Skeletal muscle cell (primary cell): ENCODE measurements around the gene TMPRSS3.

Experiments
- DNase-seq: peaks from one replicate; pipeline ENCODE4 v3.0.0-alpha.2; 2010; ENCODE audit warnings: low read depth
- H3K4me3 ChIP-seq: 2 replicates; pipeline ENCODE4 v1.5.1; 2011; ENCODE audit warnings: low read depth, mild to moderate bottlenecking, control low read depth, low read length, moderate library complexity

The TMPRSS3 gene

DNA sequence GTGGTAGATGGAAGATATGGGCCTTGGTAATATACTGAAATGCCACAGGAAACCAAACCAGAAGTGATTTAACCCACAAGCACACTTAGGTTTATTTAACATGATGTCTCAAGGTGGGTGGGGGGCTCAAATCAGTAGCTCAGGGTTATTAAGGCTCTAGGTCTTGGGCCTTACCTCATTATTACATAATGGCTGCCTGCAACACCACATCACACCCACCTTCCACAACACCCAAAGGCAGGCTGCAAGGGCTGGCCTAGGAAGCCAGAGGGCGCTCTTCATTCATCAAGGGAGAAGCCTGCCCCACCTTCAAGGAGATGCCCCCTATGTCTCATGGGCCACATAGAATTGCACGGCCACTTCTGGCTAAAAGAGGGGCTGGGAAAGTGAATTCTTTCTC, 35.5 kb downstream of the TMPRSS3 start:
- no peak overlapping the region for H3K4me3 ChIP-seq
- no peak for DNase-seq

DNA sequence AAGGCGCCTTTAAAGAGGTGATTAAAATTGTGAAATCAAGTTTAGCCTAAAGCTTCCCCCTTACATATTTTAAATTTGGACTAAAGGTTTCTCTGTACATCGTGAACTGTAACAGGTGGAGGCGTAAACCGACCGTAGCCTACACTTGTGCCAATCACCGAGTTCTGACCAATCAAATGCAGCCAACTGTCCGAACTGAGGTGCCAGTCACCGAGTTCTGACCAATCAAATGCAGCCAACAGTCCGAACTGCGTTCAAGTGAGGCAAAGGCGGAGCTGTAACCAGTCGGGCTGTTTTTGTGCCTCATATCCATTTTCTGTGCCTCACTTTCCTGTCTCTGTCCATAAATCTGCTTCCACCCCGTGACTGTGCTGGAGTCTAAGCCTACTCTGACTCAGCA, 36.9 kb downstream of the TMPRSS3 start:
- no peak for DNase-seq

DNA sequence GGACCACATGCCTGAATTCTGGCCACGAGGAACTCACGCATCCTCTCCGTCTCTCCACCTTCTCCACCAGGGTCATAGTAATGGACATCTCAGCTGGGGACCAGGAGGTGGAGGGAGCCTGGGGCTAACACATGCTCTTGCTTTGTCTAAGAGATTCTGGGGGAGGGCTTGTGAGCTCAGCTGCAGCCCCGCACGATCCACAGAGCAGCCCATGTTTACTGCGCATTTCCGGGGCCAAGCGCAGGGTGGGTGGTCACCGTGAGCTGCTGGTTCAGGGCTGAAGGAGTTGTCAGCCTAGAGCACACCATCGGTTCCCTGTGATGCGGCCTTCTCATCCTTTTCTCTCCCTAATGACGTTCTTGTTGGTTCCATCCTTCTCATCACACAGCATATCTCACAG, 37.6 kb downstream of the TMPRSS3 start:
- DNase-seq = no peak
- no peak overlapping the region for H3K4me3 ChIP-seq

More for the DNA sequence above, 36.9 kb downstream of the TMPRSS3 start:
- no peak overlapping the region for H3K4me3 ChIP-seq

DNA sequence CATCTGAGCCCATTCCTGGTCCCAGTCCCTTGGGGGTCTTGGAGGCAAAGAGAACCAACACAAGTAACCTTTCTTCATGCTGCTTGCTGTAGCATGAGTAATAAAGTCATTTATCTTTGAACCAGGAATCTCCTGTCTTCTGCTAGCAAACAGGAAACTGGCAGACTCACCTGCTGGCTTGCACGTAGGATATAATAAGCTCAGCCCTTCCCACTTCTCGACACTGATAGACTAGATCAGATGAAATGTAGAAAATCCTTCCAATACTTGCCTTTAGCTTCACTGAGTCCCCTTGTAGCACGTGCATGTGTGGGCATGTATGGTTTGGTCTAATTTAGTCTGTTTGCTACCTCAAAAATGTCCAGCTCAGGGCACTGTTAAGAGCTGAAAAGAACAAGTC, 38.5 kb downstream of the TMPRSS3 start:
- DNase-seq = no peak
- no peak overlapping the region for H3K4me3 ChIP-seq

DNA sequence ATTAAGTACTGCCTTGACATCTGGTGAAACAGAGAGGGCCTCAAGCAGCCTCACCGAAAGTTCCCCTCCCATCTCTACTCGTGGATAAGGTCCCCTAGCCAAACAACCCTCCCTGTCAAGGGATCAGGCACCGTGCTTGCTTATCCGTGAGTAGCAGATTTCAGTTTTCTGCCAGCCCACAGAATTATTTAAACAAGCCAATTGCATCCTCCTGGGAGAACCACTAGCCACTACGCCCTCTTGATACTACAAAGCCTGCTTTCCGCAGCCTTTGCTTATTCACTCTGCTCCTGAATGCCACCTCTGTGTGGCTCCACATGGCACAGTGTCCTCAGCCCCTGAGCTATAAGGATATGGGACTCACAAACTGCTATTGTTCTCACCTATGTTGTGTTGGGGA, 39.2 kb downstream of the TMPRSS3 start:
- H3K4me3 ChIP-seq = no peak overlapping the region
- no peak for DNase-seq

DNA sequence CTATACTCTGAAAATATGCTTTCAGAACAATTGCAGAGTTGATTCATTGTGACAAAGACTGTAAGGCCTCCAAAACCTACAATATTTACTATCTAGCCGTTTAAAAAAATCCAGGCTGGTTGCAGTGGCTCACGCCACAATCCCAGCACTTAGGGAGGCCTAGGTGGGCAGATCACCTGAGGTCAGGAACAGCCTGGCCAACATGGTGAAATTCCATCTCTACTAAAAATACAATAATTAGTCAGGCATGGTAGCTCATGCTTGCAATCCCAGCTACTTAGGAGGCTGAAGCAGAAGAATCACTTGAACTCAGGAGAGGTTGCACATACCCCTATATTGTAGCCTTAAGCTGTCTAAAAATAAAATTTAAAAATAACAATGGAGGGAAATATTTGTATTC, 39.8 kb downstream of the TMPRSS3 start:
- H3K4me3 ChIP-seq = no peak overlapping the region
- DNase-seq = no peak

DNA sequence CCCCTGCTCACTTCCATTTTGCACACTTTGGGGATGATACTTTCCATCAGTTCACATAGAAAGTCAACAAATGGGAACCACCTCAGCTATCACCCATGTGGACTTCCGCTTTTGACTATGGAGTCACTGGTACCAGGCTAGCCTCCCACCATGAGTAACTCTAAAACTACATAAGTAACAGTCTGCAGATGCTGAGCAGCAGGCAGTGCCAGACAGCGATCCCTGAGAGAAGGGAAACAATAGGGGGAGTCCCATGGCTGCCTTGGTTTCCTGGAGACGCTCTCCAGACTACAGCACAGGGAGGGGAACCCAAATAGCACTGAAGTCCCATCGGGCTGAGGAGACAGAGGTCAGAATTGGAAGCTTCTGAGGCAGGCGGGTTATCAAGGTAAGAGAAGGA, 42.2 kb downstream of the TMPRSS3 start:
- no peak for DNase-seq

DNA sequence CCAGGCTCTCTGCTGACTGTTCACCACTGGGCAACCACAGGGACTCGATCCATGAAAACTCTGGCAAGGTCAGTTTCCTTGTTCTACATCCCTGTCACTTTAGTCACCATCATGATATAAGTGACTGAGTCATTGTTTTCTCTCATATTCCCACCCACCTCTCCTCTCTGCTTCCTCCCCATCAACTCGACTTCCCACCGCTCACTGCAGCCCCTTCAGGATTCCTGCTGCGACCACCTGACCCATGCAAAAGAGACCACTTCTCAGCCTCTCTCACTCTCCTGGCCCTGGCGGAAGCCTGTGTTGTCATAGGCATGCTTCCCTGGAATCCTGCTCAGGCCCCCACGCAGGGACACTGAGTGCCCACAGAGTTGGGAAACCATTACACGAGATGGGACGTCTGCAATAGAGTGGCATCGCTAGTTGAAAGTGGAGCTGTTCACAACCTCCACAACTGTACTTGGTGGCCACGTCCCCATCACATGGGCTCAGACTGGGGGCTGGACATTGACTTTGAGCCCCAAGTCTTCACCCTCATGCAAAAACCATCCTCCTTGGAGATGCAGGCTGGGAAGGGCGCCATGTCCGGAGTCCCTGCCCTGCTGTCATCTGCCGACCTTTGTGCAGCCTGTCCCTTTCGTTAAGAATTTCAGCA, 43.3 kb downstream of the TMPRSS3 start:
- no peak for DNase-seq
- no peak overlapping the region for H3K4me3 ChIP-seq

More for the DNA sequence above, 42.2 kb downstream of the TMPRSS3 start:
- H3K4me3 ChIP-seq = no peak overlapping the region

DNA sequence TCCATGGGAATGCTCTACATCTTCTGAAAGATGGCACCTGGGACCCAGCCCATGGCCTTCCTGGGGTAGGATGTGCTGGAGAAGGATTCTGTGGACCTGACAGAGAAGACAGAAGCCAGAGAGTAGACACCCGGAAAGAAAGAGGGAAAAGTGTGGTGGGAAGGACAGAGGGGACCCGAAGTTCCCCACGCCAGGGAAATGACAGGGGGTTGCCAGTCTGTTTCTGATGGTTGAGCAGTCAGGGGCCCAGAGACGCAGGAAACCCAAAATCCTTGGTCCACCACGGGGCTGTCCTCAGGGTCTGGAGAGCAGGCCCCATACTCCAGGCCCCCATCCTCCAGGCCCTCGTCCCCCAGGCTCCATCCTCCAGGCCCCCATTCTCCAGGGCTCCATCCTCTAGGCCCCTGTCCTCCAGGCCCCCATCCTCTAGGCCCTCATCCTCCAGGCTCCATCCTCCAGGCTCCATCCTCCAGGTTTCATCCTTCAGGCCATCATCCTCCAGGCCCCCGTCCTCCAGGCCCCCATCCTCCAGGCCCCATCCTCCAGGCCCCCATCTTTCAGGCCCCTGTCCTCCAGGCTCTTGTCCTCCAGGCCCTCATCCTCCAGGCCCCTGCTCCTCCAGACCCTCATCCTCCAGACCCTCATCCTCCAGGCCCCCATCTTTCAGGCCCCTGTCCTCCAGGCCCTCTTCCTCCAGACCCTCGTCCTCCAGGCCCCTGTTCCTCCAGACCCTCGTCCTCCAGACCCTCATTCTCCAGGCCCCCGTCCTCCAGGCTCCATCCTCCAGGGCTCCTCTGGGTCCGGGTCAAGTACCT, 44.0 kb downstream of the TMPRSS3 start:
- DNase-seq = no peak
- H3K4me3 ChIP-seq = no peak overlapping the region

DNA sequence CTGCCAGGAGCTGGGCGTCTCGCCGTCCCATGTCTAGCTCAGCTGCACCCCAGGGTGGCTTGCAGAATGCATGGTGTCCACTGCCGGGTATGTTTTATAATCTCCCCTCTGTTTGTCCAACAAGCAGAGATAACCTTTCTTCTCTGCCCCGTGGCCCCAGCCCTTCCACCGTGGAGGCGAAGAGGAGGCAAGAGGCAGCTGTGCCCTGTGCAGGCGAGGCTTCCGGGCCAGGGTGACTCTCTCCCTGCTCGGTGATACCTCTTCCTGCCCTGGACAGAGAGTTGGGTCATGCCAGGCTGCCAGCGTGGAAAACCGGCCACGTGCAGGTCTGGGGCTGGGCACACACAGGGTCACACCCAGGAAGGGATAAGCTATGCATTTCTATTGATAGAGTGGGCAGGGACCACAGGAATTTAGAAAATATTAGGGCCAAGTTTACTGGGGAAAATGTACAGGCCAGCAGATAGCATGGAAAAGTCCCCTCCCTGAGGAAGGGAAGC, 44.9 kb downstream of the TMPRSS3 start, which contains the start of gene TFF2:
TFF2 (minus strand) TSS at position 68 of the 500 bp plus-strand sequence; CDS start at position 31, 37 bp downstream.
- H3K4me3 ChIP-seq = no peak within 1 kb of the TSS
- DNase-seq = no peak

DNA sequence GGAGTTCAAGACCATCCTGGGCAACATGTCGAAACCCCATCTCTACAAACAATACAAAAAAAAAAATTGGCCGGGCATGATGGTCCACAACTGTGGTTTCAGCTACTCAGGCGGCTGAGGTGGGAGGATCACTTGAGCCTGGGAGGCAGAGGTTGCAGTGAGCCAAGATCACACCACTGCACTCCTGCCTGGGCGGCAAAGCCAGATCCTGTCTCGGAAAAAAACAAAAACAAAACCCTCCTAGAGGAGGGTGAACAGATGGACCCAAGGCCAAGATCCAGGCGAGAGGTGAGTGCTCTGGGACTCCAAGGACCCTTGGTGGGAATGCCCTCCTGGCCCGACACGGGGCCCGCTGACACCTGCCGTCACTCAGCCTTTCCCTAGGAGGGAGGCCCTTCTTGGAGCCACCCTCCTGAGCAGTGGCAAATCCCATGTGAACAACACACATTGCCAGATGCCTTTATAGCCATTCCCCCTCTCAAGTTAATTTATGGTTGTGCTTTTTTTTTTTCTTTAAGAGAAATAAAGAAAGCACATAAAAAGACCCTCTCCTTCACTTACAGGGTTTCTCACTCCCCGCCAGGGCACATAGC, 45.4 kb downstream of the TMPRSS3 start:
- H3K4me3 ChIP-seq = no peak overlapping the region
- no peak for DNase-seq

DNA sequence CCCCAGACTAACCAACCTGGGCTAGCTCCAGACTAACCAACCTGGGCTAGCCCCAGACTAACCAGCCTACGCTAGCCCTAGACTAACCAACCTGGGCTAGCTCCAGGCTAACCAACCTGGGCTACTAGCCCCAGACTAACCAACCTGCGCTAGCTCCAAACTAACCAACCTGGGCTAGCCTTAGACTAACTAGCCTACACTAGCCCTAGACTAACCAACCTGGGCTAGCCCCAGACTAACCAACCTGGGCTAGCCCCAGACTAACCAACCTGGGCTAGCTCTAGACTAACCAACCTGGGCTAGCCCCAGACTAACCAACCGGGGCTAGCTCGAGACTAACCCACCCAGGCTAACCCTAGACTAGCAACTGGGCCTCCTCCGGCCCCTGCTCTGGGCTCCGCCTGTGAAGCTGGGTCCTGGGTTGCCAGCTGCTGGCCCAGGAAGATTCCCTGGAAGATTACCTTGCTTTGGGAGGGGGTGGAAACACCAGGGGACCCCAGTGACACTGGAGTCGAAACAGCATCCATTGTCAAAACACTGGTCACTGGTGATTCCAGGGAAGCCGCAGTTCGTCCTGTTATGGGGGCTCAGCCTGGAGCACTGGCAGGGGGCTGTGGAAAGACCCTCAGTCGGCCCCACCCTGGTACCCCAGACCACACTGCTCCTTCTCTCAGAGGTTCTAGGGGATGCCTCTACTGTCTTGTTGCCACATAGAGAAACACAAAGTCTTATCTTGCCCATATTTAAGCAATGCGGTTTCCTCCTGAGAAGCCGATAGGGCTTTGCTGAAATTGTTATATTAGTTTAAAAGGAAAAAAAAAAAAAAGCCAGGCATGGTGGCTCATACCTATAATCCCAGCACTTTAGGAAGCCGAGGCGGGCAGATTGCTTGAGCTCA, 46.2 kb downstream of the TMPRSS3 start:
- DNase-seq = no peak
- H3K4me3 ChIP-seq = no peak overlapping the region

DNA sequence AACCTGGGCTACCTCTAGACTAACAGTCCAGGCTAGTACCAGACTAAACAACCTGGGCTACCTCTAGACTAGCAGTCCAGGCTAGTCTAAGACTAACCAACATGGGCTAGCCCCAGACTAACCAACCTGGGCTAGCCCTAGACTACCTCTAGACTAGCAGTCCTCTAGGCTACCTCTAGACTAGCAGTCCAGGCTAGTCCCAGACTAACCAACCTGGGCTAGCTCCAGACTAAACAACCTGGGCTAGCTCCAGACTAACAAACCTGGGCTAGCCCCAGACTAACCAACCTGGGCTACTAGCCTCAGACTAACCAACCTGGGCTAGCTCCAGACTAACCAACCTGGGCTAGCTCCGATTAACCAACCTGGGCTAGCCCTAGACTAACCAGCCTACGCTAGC, 47.1 kb downstream of the TMPRSS3 start:
- H3K4me3 ChIP-seq = no peak overlapping the region

DNA sequence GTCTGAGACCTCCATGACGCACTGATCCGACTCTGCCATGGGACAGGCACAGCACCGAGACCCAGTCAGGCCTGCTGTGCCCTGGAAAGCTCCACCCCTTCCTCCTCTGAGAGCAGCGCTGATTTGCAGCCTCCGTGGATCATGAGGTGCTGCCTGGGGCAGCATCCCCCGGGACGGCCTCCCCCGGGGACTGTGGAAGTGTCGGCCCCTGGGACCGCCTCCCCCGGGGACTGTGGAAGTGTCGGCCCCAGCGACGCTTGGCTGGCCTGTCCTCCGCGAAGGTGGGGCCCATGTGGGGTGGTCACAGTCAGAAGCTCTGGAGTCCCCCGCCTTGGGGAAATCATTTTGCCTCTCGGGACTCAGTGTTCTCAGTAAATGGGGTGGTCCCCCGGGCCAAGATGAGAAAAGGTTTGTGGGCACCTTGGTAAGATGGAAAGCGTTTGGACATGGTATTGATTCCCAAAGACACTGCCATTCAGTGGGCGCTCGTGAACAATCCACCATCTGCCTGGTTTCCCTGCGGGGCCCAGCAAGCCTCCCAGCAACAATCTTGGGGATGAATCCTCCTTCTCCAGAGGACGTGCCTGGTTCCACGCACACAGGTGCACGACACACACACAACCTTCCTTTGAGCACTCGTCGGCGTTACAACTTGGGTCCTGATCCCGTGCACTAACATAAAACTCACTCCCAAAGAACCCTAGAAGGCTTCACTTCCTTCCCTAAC, 48.1 kb downstream of the TMPRSS3 start:
- DNase-seq = no peak
- H3K4me3 ChIP-seq = no peak overlapping the region

More for the DNA sequence above, 47.1 kb downstream of the TMPRSS3 start:
- DNase-seq = no peak

DNA sequence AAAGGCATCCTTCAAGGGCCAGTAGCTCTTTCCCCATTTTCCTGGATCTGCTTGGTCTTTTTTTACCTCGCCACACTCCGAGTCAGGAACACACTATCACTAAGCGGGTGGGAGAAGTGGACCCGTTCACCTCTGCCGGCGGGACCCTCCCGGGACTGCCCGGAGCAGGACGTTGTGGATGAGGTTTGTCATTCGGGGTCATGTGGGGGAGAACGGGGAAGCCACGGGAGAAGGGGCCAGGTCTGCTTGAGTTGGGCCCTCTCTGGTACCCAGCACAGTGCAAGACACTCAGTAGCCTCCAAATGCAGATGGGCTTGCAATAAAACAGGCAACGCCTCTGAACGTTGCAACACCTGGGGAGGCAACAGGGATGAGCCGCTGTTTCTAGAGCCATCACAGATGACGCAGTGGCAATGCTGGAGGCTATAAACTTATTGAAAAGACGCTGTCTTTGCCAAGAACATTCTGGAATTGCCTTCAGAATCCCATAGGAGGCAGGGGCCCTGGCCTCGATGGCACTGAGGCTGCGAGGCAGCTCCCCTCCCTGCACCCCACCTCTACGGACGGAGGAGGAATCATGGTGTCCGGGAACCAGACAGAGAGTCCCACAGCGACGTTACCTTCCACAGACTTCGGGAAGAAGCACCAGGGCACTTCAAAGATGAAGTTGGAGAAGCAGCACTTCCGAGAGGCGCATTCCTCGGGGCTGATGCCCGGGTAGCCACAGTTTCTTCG, 48.8 kb downstream of the TMPRSS3 start:
- DNase-seq = no peak
- H3K4me3 ChIP-seq = no peak overlapping the region

DNA sequence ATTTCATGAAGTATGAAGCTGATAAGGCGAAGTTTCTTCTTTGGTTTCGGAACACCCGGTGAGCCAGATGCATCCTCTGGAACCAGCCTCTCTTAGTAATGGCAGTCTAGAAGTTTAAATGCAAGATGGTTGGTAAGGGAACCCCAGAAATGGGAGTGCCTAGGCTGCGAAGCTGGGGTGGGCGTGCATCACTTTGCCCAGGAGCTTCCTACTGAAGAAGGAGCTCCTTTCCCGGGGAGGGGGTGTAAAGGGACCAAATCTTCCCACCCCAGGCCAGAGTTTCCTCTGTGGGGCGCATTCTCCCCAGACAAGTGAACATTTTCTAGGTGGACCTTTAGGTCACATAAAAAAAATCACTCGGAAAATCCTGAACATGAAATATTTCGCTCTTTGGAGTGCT, 49.4 kb downstream of the TMPRSS3 start:
- no peak for DNase-seq
- H3K4me3 ChIP-seq = no peak overlapping the region

DNA sequence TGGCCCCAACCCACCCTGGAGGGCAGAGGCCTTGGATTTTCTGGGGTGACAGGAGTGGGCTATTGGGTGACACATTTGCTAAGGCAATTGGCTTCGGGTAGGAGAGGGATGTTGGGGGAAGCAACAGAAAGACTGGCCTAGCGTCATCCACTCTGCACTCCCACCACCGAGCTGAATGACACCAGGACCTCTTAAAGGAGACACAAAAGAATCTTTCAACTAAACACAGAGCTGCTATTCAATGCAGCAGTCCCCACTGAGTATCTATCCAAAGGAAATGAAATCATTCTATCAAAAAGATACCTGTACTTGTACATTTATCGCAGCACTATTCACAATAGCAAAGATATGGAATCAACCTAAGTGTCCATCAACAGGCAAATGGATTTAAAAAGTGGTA, 51.2 kb downstream of the TMPRSS3 start:
- no peak overlapping the region for H3K4me3 ChIP-seq
- DNase-seq = no peak

DNA sequence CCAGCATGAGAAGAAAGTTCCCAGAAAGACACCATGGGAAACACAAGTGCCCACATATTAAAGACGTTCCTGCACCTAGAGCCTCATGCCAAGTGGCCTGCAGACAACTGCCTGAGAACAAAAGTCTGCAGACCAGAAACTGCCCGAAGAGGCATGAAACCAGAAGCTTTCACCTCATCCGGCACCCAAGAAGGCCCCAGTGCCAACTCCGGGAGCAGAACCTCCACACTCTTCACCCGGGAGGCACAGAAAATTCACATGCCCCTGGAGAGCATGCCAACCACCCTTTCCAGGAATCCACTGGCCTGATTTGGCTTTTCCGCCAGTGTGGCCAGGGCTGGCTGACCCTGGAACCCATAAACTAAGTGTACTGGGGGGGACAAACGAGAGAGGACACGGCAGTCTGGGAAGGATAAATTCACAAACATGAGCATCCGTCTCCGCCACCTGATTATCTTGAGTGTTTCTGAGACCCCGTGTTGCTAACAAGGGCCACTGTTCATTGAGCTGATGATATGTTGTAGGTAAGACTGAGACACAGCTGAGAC, 51.8 kb downstream of the TMPRSS3 start:
- no peak for DNase-seq

More for the DNA sequence above, 51.8 kb downstream of the TMPRSS3 start:
- no peak overlapping the region for H3K4me3 ChIP-seq
